ENCODE data around the gene SFT2D3. TPM values are rescaled to one million over a fixed set of nuclear protein-coding genes. Genes with fewer than 3 reads are reported as not detected.

Gene SFT2D3
- total and polyA plus RNA-seq, 2 of the 8 experiments (the other 6 are each of a cell fraction or from before 2014, with no cell fraction given): 7.3 to 10.3 TPM

GRCh38 chr2:127679680-127680361 is 21.5 kb upstream of the SFT2D3 start:
- DNase-seq (ENCODE audit: low read depth in 1 of 2, low spot score in 2 of 2): no peak
- CTCF ChIA-PET (ENCODE audit: partially characterized antibody): interaction anchor here (0.7 to 6.0 kb wide), 4 partner anchors 15 to 39 kb away, joined by 5 to 40 read pairs (median 5); no protein-coding TSS in a partner anchor
- H3K4me1 ChIP-seq (replicated peaks in 1 of 4; ENCODE audit: control insufficient read depth in 3 of 4, insufficient read depth in 4 of 4, low read length in 3 of 4): peaks cover 0 to 8% (median 2%) of the 10 kb centered on the region in 4 experiments; a peak in 4 of 7 replicates
- TF ChIP-seq YY1 (IDR thresholded peaks at IDR 0.05; ENCODE audit: low read depth, low read length) (no peak), SAP30 (IDR thresholded peaks at IDR 0.05; ENCODE audit: insufficient read depth, insufficient replicate concordance, low read length) (no peak), JUND (IDR thresholded peaks at IDR 0.05; ENCODE audit: low read length) (no peak), CHD2 (IDR thresholded peaks at IDR 0.05; ENCODE audit: low read length) (no peak)

More at GRCh38 chr2:127679680-127680361, 21.5 kb upstream of the SFT2D3 start:
- Histone ChIP-seq H3K27me3 (replicated peaks in 1 of 4; ENCODE audit: control insufficient read depth in 3 of 4, extremely low read depth in 1 of 4, insufficient read depth in 3 of 4, low read length in 3 of 4) (peaks cover 3 to 28% (median 18%) of the 10 kb centered on the region in 4 experiments), H3K9ac (replicated peaks in 1 of 4; ENCODE audit: extremely low read depth in 1 of 4, low read depth in 3 of 4, low read length in 3 of 4) (no peak overlapping the region), H3K18ac (ENCODE audit: extremely low read depth, low read length) (no peak overlapping the region), H3K23me2 (ENCODE audit: low read depth, low read length) (peaks cover under 1% of the 10 kb centered on the region; the same call in 1 of the 2 replicates), H3K4me2 (ENCODE audit: insufficient read depth in 1 of 2, low read depth in 2 of 2, low read length in 2 of 2) (no peak overlapping the region), H3K79me1 (ENCODE audit: low read depth, low read length) (no peaks in the 10 kb centered on the region), H3K4ac (replicated peaks; ENCODE audit: insufficient read length, low read depth, low read length) (no peak overlapping the region), H2AK5ac (ENCODE audit: low read depth, low read length) (no peak overlapping the region), H3K56ac (replicated peaks; ENCODE audit: insufficient read length, low read depth, low read length) (no peak overlapping the region), H3K27ac (ENCODE audit: low read depth, low read length) (no peak overlapping the region), H2AFZ (ENCODE audit: low read length) (no peak overlapping the region), H4K8ac (ENCODE audit: extremely low read depth, insufficient read depth, low read length) (no peak overlapping the region; the same call in 1 of the 2 replicates), H2BK15ac (ENCODE audit: low read length) (no peak overlapping the region), H2BK20ac (ENCODE audit: low read length) (no peak overlapping the region), H3K23ac (ENCODE audit: insufficient read length) (no peak overlapping the region), H2BK120ac (replicated peaks; ENCODE audit: low read depth, low read length) (no peak overlapping the region), H3K4me3 (ENCODE audit: extremely low read depth in 1 of 4, insufficient read depth in 2 of 4, low read depth in 3 of 4, low read length in 4 of 4) (no peak overlapping the region), H4K5ac (ENCODE audit: insufficient read length, low read depth, low read length) (no peak overlapping the region), H2BK5ac (ENCODE audit: low read depth, low read length) (no peak overlapping the region), H4K91ac (replicated peaks; ENCODE audit: insufficient read length, low read length) (no peak overlapping the region), H3K36me3 (ENCODE audit: control insufficient read depth in 2 of 4, insufficient read depth in 4 of 4, low read length in 3 of 4) (no peaks in the 10 kb centered on the region), H4K20me1 (replicated peaks in 1 of 2; ENCODE audit: control insufficient read depth in 1 of 2, insufficient read depth in 2 of 2, low read length in 2 of 2) (no peaks in the 10 kb centered on the region), H3K9me3 (ENCODE audit: insufficient read depth in 2 of 2, low read depth in 1 of 2, low read length in 1 of 2) (no peaks in the 10 kb centered on the region), H2BK12ac (ENCODE audit: low read depth, low read length) (no peak overlapping the region), H3K79me2 (ENCODE audit: control insufficient read depth in 1 of 2, insufficient read depth in 2 of 2, low read length in 2 of 2) (no peaks in the 10 kb centered on the region), H3K14ac (ENCODE audit: insufficient read length) (no peak overlapping the region)
- FAIRE-seq: no peak
- 81% methylated on average over 15 of the region's 15 CpGs; no CpG with 5 or more reads in 1 of the 2 experiments for WGBS, 2 experiments (ENCODE audit: extremely low coverage in 1 of 2, insufficient coverage in 1 of 2, insufficient read length in 1 of 2, insufficient replicate concordance in 2 of 2, low coverage in 1 of 2, low lambda C conversion rate in 2 of 2, missing lambda C conversion rate in 1 of 2)
- POLR2A ChIA-PET (ENCODE audit: partially characterized antibody): no interaction called here

Data from H1 (cell line).